Subcutaneous adipose tissue (tissue), 4 donors: ENCODE measurements around the gene ZNF385C. TPM values are rescaled to one million over a fixed set of nuclear protein-coding genes. Genes with fewer than 3 reads are reported as not detected.

ENCODE experiments used
- CTCF ChIP-seq: fragments of 450-650 bp; IDR thresholded peaks from one replicate; pipeline ENCODE4 v1.5.1; 2016; ENCODE audit warnings: low read depth, mild to moderate bottlenecking, control low read depth, antibody characterized with exemption, moderate library complexity
- total RNA-seq, 4 donors: library from RNA; depleted of rRNA; stranded (reverse); fragments of >200 nt; gene quantifications; one replicate each; pipeline ENCODE4 v1.1.0, GENCODE V29; 2016

Gene ZNF385C
- total RNA-seq, 4 donors from 2014 or later: 0.22 to 0.49 TPM; not detected in 2

GRCh38 chr17:42090964-42091790, 7.1 kb downstream of the ZNF385C start:
- no peak for TF ChIP-seq CTCF

- no peak for TF ChIP-seq CTCF
Observed at GRCh38 chr17:42088736-42089135, 9.5 kb downstream of the ZNF385C start.

- no peak for TF ChIP-seq CTCF
Observed at GRCh38 chr17:42087736-42088705, 10.3 kb downstream of the ZNF385C start.

GRCh38 chr17:42087042-42087701, 11.1 kb downstream of the ZNF385C start:
- TF ChIP-seq CTCF: no peak

GRCh38 chr17:42081516-42082129, 16.6 kb downstream of the ZNF385C start:
- no peak for TF ChIP-seq CTCF

- no peak for TF ChIP-seq CTCF
Observed at GRCh38 chr17:42079541-42079940, 18.7 kb downstream of the ZNF385C start.
